Keratinocyte (primary cell): ENCODE data around the gene IL18RAP. TPM values are rescaled to one million over a fixed set of nuclear protein-coding genes. Genes with fewer than 3 reads are reported as not detected.

ENCODE experiments used
- DNase-seq: peaks from one replicate; pipeline ENCODE4 v3.0.0-alpha.2; 2011; ENCODE audit warnings: low read depth, missing footprints, low spot score
- FAIRE-seq: peaks from 2 replicates; lab custom pipeline; 2011; peaks lifted over from hg19 to GRCh38; lab: Jason Lieb, UNC
- H2AFZ ChIP-seq: 2 replicates; pipeline ENCODE4 v1.6.0; 2012; ENCODE audit warnings: low read length, control low read depth, inconsistent platforms; ENCODE audit not compliant: control insufficient read depth
- H3K27ac ChIP-seq: 2 replicates; pipeline ENCODE4 v1.5.1; 2011; ENCODE audit warnings: low read length; ENCODE audit not compliant: control insufficient read depth, insufficient read depth
- H3K27me3 ChIP-seq: 3 replicates; pipeline ENCODE4 v1.6.0; 2011; ENCODE audit warnings: low read length; ENCODE audit not compliant: control insufficient read depth, insufficient read depth; ENCODE audit errors: extremely low read depth
- H3K36me3 ChIP-seq, 2 experiments: 2 replicates in 1 of 2; 3 replicates in 1 of 2; pipeline ENCODE4 v1.5.1; 2011; ENCODE audit warnings: low read length in 2 of 2, mild to moderate bottlenecking in 1 of 2; ENCODE audit not compliant: control insufficient read depth in 2 of 2, insufficient read depth in 2 of 2; ENCODE audit errors: extremely low read depth in 1 of 2
- H3K4me1 ChIP-seq: 3 replicates; pipeline ENCODE4 v1.5.1; 2011; ENCODE audit warnings: low read length; ENCODE audit not compliant: control insufficient read depth, insufficient read depth; ENCODE audit errors: extremely low read depth
- H3K4me2 ChIP-seq: 3 replicates; pipeline ENCODE4 v1.6.0; 2011; ENCODE audit warnings: low read depth, low read length; ENCODE audit not compliant: control insufficient read depth, insufficient read depth; ENCODE audit errors: extremely low read depth
- H3K4me3 ChIP-seq, 3 experiments: fragments of 200-600 bp in 1 of 3; sonication (generic) in 1 of 3; 2 replicates in 2 of 3; 3 replicates in 1 of 3; pipeline ENCODE4 v1.5.1; 2011 to 2016; ENCODE audit warnings: low read length in 3 of 3, mild to moderate bottlenecking in 3 of 3, control low read depth in 2 of 3, inconsistent platforms in 1 of 3, low read depth in 1 of 3, mixed read lengths in 1 of 3, mixed run types in 1 of 3, moderate library complexity in 1 of 3; ENCODE audit not compliant: control insufficient read depth in 2 of 3, insufficient read depth in 2 of 3; ENCODE audit errors: extremely low read depth in 1 of 3
- H3K79me2 ChIP-seq: 2 replicates; pipeline ENCODE4 v1.6.0; 2012; ENCODE audit warnings: low read length; ENCODE audit not compliant: control insufficient read depth, insufficient read depth
- H3K9ac ChIP-seq: 3 replicates; pipeline ENCODE4 v1.6.0; 2011; ENCODE audit warnings: low read length; ENCODE audit not compliant: control insufficient read depth, insufficient read depth; ENCODE audit errors: extremely low read depth
- H3K9me1 ChIP-seq: 3 replicates; pipeline ENCODE4 v1.6.0; 2011; ENCODE audit warnings: low read length; ENCODE audit not compliant: control insufficient read depth, insufficient read depth; ENCODE audit errors: extremely low read depth
- H3K9me3 ChIP-seq: 2 replicates; pipeline ENCODE4 v1.5.1; 2012; ENCODE audit warnings: low read depth, low read length; ENCODE audit not compliant: control insufficient read depth
- H4K20me1 ChIP-seq: 3 replicates; pipeline ENCODE4 v1.6.0; 2011; ENCODE audit warnings: low read length; ENCODE audit not compliant: control insufficient read depth, insufficient read depth; ENCODE audit errors: extremely low read depth
- CTCF ChIP-seq, 3 experiments: IDR thresholded peaks in 1 of 3; conservative IDR thresholded peaks in 1 of 3; optimal IDR thresholded peaks in 1 of 3; 2 replicates in 2 of 3; 3 replicates in 1 of 3; pipeline versions ENCODE3 to v1.5.1; 2011; ENCODE audit warnings: low read length in 3 of 3, mild to moderate bottlenecking in 3 of 3, moderate library complexity in 2 of 3, control low read depth in 1 of 3, inconsistent platforms in 1 of 3; ENCODE audit not compliant: insufficient read depth in 2 of 3; ENCODE audit errors: extremely low read depth in 1 of 3
- EZH2 ChIP-seq: IDR thresholded peaks from one replicate; pipeline ENCODE4 v1.6.1; 2012; ENCODE audit warnings: inconsistent platforms, mild to moderate bottlenecking, low read length, moderate library complexity
- dilution Hi-C: fragments of 300-500 bp; cut with MboI; formaldehyde crosslinking; loops from one replicate; pipeline ENCODE4 v1.7.0; 2020; ENCODE audit warnings: low sequenced_read_pairs; ENCODE audit not compliant: extremely low pct_ligation_motif_present
- polyA plus RNA-seq, 5 experiments: library from polyadenylated mRNA; depleted of rRNA in 3 of 5; stranded (reverse) in 3 of 5; stranded (forward) in 1 of 5; unstranded in 1 of 5; fragments of >200 nt; gene quantifications; 1 replicate in 1 of 5; 2 replicates in 3 of 5; 3 replicates in 1 of 5; pipeline versions ENCODE4 v1.2.1 to v1.2.3, GENCODE V29; 2011 to 2012; ENCODE audit warnings: missing spikeins in 2 of 5, low read depth in 1 of 5, low replicate concordance in 1 of 5

IL18RAP gene
- polyA plus RNA-seq, 1 donor (not counting 4 experiments of a cell fraction or from before 2014, with no cell fraction given): not detected

DNA sequence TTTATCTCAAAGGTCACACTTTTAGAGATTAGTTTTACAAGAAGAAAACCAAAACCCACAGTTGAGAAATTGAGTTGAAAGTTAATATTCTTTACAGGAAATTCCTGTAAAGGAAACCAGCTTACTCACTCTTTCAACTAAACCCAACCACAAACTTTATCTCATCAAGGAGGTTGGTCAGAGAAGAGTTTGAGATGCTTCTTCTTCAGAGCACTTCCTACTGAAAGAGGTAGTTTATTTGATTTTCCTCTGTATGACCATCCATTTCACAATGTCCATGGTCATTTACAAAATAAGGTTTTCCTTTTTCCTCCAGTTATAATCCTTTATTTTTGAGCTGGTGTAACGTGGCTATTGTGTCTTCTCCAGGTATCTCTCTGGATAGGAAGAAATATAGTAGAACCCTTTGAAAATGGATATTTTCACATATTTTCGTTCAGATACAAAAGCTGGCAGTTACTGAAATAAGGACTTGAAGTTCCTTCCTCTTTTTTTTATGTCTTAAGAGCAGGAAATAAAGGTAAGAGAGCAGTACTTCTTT lies 4.5 kb upstream of the IL18RAP start:
- Histone ChIP-seq H3K27me3 (peaks cover 14% of the 10 kb centered on the region), H4K20me1 (no peaks in the 10 kb centered on the region), H2AFZ (no peak overlapping the region), H3K79me2 (no peaks in the 10 kb centered on the region), H3K4me1 (no peaks in the 10 kb centered on the region), H3K4me2 (no peak overlapping the region), H3K9me3 (no peaks in the 10 kb centered on the region), H3K9ac (no peak overlapping the region), H3K36me3 (no peaks in the 10 kb centered on the region), H3K4me3 (no peak overlapping the region), H3K27ac (no peak overlapping the region), H3K9me1 (no peaks in the 10 kb centered on the region)
- TF ChIP-seq EZH2: no peak
- TF ChIP-seq CTCF (optimal IDR thresholded peaks at IDR 0.05 in 1 of 3, IDR thresholded peaks at IDR 0.05 in 1 of 3, conservative IDR thresholded peaks at IDR 0.05 in 1 of 3; ENCODE audit: extremely low read depth in 1 of 3, insufficient read depth in 2 of 3, low read length in 3 of 3): no peak
- dilution Hi-C loops: no loop called here
- no peak for FAIRE-seq
- DNase-seq: no peak

- peaks cover 14% of the 10 kb centered on the region for H3K27me3 ChIP-seq
- no peaks in the 10 kb centered on the region for H3K4me1 ChIP-seq
- DNase-seq (no peak), FAIRE-seq (no peak)
- no peak overlapping the region for H3K27ac ChIP-seq
- no peak overlapping the region for H2AFZ ChIP-seq
- no peaks in the 10 kb centered on the region for H3K9me1 ChIP-seq
- no peak for TF ChIP-seq EZH2
- no peak for TF ChIP-seq CTCF (optimal IDR thresholded peaks at IDR 0.05 in 1 of 3, IDR thresholded peaks at IDR 0.05 in 1 of 3, conservative IDR thresholded peaks at IDR 0.05 in 1 of 3; ENCODE audit: extremely low read depth in 1 of 3, insufficient read depth in 2 of 3, low read length in 3 of 3)
- no peaks in the 10 kb centered on the region for H3K79me2 ChIP-seq
- dilution Hi-C loops: no loop called here
- no peak overlapping the region for H3K4me2 ChIP-seq
- no peaks in the 10 kb centered on the region for H4K20me1 ChIP-seq
- H3K9ac ChIP-seq: no peak overlapping the region
- no peaks in the 10 kb centered on the region for H3K9me3 ChIP-seq
- H3K36me3 ChIP-seq: no peaks in the 10 kb centered on the region
- no peak overlapping the region for H3K4me3 ChIP-seq
Observed at GRCh38 chr2:102420290-102420689, 2.7 kb upstream of the IL18RAP start.
